ENCODE results near the gene MTA1.
A peak's percentile ranks its signal among the peaks of the same experiment; 100 is the strongest.

The MTA1 gene

GRCh38 chr14:105467249-105467941, 47.8 kb downstream of the MTA1 start:
- no peak for DNase-seq

- DNase-seq: no peak
Observed at GRCh38 chr14:105467942-105468471, 48.4 kb downstream of the MTA1 start.

DNA sequence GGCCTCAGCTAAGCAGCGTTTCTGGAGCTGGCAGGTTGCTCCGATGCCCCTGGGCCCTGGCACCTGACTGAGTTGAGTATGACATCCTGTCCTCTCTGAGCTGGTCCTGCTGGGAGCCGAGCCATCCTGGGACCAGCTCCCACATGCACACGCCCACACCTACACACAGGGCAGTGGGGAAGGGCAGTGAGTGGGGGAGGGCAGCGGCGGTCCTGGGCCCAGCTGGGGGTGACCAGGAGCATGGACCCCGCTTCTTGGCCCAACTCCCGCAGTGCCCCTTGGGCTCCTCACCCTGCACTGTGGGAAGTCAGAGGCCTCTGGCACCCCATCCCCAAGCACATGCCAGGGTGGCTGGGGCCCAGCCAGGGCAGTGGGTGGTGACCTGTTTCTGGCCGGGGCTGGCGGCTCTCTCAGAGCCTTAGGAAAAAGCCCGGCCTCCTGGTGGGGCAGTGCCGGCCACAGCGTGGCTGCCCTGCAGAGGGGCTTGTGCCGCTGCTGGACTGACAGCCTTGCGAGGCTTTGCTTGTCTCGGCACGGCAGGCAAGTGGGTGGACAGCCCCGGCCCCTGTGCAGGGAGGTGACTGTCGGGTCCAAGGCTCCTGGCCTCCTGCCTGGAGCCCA, 49.1 kb downstream of the MTA1 start:
- DNase-seq: no peak

DNA sequence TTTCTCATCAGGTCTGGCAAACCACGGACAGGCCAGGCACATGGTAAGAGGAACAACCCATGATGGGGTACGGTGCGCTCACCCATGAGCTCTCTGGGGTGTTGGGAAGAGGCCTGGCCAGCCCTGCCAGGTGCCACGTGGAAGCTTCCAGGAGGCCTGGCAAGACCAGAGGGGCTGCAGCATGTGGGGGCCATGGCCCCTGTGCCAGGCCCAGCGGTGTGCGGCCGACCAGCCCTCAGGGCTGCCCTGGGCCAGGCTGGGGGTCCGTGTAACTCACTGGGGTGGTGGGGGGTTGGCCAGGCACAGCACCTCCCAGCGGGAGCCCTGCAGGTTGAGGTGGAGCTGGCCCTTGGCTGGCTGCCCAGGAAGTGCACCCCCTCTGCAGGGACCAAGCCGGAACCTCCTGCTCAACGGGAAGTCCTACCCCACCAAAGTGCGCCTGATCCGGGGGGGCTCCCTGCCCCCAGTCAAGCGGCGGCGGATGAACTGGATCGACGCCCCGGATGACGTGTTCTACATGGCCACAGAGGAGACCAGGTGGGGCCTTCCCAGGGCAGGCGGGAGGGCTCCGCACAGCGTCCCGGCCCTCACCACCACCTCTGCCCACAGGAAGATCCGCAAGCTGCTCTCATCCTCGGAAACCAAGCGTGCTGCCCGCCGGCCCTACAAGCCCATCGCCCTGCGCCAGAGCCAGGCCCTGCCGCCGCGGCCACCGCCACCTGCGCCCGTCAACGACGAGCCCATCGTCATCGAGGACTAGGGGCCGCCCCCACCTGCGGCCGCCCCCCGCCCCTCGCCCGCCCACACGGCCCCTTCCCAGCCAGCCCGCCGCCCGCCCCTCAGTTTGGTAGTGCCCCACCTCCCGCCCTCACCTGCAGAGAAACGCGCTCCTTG, 50.1 kb downstream of the MTA1 start:
- DNase-seq: peak; percentile 33

GRCh38 chr14:105470350-105471296, 51.0 kb downstream of the MTA1 start:
- DNase-seq: peak; percentile 89

DNA sequence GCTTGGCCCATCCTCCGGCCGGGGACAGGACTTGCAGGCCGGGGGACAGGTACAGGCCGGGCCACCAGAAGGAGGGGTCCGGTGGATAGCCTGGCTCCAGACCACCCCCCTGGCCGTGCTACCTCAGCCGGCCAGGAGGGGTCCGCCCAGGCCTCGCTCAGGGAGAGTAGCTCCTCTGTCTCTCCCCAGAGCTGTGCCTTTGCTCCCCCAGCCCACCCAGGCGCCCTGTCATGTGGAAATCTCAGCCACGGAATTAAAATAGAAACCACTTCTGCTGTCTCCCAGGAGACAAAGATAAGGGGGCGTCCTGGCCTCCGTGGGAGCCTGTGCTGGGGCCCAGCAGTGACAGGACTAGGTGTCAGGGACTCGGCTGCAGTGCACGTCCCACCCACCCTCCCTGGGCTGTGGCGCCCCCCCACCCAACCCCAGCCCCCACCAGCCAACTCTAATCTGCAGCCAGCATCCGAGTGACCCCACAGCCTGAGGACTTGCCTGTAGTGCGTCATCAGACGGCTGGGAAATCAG, 51.7 kb downstream of the MTA1 start:
- peak; percentile 66 for DNase-seq

DNA sequence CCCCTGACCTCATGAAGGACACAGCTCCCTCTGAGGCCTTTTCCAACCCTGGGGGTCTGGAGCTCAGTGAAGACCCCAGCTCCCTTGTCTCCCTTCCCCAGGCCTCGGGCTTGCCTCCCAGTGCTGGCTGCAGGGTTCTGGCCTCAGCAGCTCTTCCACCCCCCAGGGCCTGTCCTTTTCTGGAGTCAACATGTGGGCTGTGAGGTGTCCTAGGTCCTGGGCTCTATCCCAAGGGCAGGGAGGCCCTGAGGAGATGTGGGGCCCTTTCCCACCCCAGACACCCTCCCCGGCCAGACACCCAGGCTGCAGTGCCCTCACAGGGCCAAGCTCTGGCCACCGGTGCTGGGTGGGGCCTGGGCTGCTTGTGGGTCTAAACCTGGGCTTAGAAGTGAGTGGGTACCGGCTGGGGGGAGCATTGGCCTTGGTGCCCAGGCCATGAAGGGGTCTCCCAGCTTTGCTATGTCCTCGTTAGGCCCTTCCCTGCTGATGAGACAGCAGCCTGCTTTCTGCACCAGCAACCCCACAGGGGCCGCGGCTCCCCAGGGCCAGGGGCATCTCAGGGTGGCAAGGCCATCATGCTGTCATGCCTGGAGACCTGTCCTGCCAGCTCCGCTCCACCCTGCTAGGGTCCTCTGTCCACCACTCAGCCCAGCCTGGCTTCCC, 52.3 kb downstream of the MTA1 start:
- DNase-seq: no peak

DNA sequence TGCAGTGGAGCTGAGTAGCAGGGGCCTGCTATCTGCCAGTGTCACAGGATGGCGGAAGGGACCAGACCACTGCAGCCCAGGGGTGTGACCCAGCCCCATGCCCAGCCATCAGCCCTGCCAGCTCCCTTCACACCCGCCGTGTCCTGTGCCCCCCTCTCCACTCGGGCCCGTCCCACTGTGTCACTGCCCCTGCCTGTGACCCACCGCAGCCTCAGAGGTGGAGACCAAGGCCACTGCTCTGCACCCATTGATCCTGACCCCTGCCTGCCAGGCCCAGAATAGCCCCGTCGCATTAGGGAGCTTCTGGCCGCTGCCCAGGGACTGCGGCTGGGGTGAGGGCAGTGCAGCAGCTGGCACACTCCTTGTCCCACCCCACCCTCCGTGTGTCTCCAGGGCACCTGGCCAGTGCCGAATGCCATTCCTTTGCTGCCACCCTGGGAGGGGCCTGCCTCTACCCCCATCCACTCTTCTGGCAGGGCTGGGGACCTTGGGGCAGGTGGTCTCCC, 52.9 kb downstream of the MTA1 start:
- DNase-seq: no peak

GRCh38 chr14:105473033-105473676, 53.5 kb downstream of the MTA1 start:
- peak; percentile 89 for DNase-seq

DNA sequence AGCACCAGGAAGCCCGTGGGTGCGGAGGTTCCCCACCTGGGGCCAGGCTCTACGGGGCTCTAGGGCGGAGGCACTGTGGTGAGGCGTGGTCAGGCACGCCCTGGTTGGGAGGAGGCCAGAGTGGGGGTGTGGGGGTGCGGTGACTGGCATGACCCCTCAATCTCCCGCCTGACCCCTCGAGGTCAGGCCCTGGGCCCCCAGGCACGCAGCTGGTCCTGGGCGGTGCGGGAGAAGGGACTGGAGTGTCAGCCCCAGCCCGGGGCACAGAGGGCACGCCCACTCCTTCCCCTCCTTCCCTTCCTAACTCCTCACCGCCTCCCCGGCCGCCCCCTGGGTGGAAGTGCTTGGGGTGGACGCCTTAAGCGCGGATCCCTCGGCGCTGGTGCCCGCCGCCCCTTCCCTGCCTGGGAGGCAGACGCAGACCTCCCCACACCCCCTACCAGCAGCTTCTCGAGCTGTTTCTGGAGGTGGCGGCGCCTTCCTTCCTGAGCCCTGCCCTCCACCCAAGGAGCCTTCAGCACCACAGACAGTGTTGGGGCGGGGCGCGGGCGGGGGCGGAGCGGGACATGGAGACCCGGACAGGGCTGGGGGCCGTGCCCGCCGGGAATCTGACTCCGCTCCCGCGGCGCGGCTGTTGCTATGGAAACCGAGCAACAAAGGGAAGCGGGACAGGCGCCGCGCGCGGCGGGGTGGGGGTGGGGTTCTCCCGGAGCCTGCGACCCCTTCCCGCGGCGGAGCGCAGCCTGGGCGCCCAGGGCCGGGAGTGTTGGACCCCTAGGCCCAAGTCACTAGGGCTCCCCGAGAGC, 54.3 kb downstream of the MTA1 start:
- DNase-seq: peak; percentile 99

DNA sequence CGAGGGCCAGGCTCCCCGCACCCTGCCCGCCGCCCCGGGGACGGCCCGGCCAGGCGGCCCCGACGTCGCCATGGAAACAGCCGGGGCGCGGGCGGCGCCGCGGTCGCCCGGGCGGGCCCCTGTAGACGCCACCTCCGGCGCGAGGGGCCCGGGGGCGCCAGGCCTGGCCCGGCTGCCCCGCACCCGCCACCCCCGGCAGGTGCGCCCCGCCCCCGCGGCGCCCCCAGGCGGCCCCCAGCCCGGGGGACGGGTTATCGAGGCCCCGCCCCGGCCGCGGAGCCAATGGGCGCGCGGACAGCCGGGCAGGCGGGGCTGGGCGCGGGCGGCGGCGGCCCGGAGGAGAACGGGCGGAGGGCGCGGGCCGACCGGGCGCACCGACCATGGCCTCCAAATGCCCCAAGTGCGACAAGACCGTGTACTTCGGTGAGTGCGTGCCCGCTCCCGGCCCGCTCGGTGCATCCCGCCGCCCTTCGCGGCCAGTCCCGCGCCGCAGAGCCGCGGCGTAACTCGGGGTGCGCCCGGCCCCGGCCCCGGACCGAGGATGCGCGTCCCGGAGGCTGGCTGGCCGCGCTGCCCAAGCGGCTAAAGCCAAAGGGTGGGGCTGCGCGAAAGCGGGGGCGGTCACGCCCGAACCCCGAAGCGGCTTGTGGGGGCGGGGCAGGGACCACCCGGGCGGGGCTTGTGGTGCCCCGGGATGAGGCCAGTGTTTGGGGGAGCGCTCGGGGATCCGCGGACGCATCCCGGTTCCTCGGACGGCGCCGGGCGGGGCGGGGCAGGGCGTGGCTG, 55.0 kb downstream of the MTA1 start, which contains the start of gene CRIP2:
TSS of gene CRIP2 (plus strand) at position 339 of the 786 bp plus-strand sequence. CDS start at position 381, 42 bp downstream.
- DNase-seq: peak; percentile 95

- peak; percentile 79 for DNase-seq
Observed at GRCh38 chr14:105475269-105476096, 55.9 kb downstream of the MTA1 start.

GRCh38 chr14:105476097-105476830, 56.6 kb downstream of the MTA1 start:
- DNase-seq: peak; percentile 56

- DNase-seq: peak; percentile 70
Observed at GRCh38 chr14:105476831-105477659, 57.4 kb downstream of the MTA1 start.

DNA sequence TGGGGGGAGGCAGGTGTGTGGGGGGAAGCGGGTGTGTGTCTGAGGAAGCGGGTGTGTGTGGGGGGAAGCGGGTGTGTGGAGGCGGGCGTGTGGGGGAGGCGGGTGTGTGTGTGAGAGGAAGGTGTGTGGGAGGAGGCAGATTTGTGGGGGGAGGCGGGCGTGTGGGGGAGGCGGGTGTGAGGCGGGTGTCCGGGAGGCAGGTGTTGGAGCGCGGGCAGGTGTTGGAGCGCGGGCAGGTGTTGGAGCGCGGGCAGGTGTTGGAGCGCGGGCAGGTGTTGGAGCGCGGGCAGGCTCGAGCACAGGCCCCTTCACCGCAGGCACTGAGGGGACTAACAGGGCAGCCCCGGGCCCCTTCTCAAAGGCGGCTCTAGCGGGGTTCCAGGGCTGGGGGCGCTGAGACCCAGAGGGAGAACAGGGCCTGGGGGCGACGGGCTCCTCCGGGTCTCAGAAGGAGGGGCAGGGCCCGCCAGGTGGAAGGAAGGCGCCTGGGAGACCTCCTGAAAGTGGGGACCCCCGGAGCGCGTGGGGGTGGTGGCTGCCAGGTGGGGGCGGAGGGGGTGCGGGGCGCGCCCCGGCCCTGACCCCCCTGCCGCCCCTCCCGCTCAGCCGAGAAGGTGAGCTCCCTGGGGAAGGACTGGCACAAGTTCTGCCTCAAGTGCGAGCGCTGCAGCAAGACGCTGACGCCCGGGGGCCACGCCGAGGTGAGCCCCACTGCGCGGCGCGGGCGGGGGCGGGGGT, 58.2 kb downstream of the MTA1 start:
- peak; percentile 59 for DNase-seq

Measured in NCI-H69 (cell line).